Hematopoietic multipotent progenitor cell treated with erythropoietin and hydrocortisone succinate and interleukin-3 and kit ligand, for 17 days (in vitro differentiated cells): ENCODE data around the gene C4BPB.
"Not testable (repeated sequence)": the region's sequence is repeated elsewhere in the genome, so short reads cannot be mapped to it uniquely, and the experiment has no call there.

Source experiments
- DNase-seq: peaks from one replicate; pipeline ENCODE4 v3.0.0-alpha.2; 2015; ENCODE audit warnings: low spot score

C4BPB gene

GRCh38 chr1:207088701-207089626 lies at the start of gene C4BPB:
C4BPB (plus strand) TSS chr1:207088860; CDS start chr1:207089532, 672 bp downstream.
- no peak for DNase-seq

GRCh38 chr1:207039380-207040180 lies 49.1 kb upstream of the C4BPB start:
- DNase-seq = no peak

GRCh38 chr1:207040181-207040533 lies 48.5 kb upstream of the C4BPB start:
- no peak for DNase-seq

- not testable (repeated sequence) for DNase-seq
Measured at GRCh38 chr1:207041397-207041796, 47.3 kb upstream of the C4BPB start.

- no peak for DNase-seq
Measured at GRCh38 chr1:207045453-207045852, 43.2 kb upstream of the C4BPB start.

- peak; percentile 64 for DNase-seq
Measured at GRCh38 chr1:207047505-207047904, 41.2 kb upstream of the C4BPB start.

- peak; percentile 50 for DNase-seq
Measured at GRCh38 chr1:207048041-207048440, 40.6 kb upstream of the C4BPB start.

- DNase-seq = no peak
Measured at GRCh38 chr1:207049054-207049453, 39.6 kb upstream of the C4BPB start.

GRCh38 chr1:207049514-207049913 lies 39.1 kb upstream of the C4BPB start:
- DNase-seq = no peak

GRCh38 chr1:207049974-207050391 lies 38.7 kb upstream of the C4BPB start:
- DNase-seq = peak; percentile 93

- peak; percentile 96 for DNase-seq
Measured at GRCh38 chr1:207050480-207051190, 38.0 kb upstream of the C4BPB start.

- no peak for DNase-seq
Measured at GRCh38 chr1:207051191-207051943, 37.3 kb upstream of the C4BPB start, which contains the start of gene YOD1. YOD1 (minus strand) TSS chr1:207051208; CDS start chr1:207051030, 178 bp downstream.

GRCh38 chr1:207052911-207053769 lies 35.5 kb upstream of the C4BPB start, which contains the start of gene PFKFB2:
PFKFB2 (plus strand) TSS chr1:207053275; CDS start chr1:207054718, 1,443 bp downstream.
- peak; percentile 97 for DNase-seq

- no peak for DNase-seq
Measured at GRCh38 chr1:207054491-207054890, 34.2 kb upstream of the C4BPB start.

GRCh38 chr1:207055386-207056001 lies 33.2 kb upstream of the C4BPB start:
- no peak for DNase-seq

- DNase-seq = no peak
Measured at GRCh38 chr1:207056673-207057072, 32.0 kb upstream of the C4BPB start.

- no peak for DNase-seq
Measured at GRCh38 chr1:207058252-207058651, 30.4 kb upstream of the C4BPB start.

GRCh38 chr1:207058878-207059867 lies 29.5 kb upstream of the C4BPB start:
- DNase-seq = no peak

GRCh38 chr1:207059881-207060280 lies 28.8 kb upstream of the C4BPB start:
- DNase-seq = no peak
